Amygdala (tissue), 56 donors: ENCODE data around the gene IFNL3.
A peak's percentile ranks its signal among the peaks of the same experiment; 100 is the strongest.
"Not testable (repeated sequence)": the region's sequence is repeated elsewhere in the genome, so short reads cannot be mapped to it uniquely, and the experiment has no call there.

Experiments used
- DNase-seq, 56 donors: peaks; one replicate each; lab custom pipeline; 2025; lab: John Stamatoyannopoulos, UW

The IFNL3 gene

GRCh38 chr19:39244410-39245100 is at the start of gene IFNL3:
Gene IFNL3, minus strand, starts transcription at chr19:39245006. Its CDS starts 39 bp downstream, at chr19:39244967.
- DNase-seq, result not testable (repeated sequence)

- no peak for DNase-seq
Measured at GRCh38 chr19:39293394-39293793, 48.6 kb upstream of the IFNL3 start.

DNA sequence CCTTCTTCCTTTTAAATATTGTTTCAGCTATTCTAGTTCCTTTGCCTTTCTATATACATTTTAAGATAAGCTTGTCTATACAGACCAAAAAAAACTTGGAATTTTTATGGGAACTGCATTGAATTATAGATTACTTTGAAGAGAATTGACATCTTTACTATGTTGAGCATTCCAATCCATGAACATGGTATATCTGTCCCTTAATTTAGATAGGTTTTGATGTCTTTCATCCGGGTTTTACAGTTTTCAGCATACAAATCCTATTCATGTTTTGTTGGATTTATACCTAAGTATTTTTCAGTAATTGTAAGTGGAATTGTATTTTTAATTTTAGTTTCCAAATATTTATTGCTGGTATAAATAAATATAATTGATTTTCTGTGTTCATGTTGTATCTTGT is 39.2 kb upstream of the IFNL3 start:
- no peak for DNase-seq

DNA sequence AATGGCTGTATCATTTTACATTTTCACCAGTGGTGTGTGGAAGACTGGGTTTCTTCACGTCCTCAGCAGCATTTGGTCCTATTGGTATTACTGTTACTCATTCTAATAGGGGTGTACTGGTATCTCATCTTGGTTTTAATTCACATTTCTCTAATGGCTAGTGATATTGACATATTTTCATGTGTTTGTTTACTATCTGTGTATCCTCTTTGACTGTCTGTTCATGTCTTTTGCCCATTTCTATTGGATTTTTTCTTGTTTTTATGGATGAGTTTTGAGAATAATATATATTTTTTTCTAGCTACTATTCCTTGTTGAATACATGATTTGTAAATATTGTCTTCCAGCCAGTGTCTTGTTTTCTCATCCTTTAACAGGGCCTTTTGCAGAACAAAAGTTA is 37.2 kb upstream of the IFNL3 start:
- no peak for DNase-seq

- no peak for DNase-seq
Measured at GRCh38 chr19:39277598-39277997, 32.8 kb upstream of the IFNL3 start.

DNA sequence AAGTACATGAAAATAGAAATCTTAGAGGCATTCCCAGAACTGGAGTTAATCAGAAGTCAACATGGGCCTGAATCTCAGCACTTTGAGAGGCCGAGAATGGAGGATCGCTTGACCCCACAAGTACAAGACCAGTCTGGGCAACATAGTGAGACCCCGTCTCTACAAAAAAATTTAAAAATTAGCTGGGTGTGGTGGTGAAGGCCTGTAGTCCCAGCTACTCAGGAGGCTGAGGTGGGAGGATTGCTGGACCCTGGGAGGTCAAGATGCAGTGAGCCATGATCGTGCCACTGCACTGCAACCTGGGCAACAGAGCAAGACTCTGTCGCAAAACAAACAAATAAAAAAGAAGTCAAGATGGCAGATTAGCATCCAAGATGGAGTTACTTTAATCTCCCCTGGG is 31.9 kb upstream of the IFNL3 start:
- no peak for DNase-seq

- DNase-seq, result no peak
Measured at GRCh38 chr19:39275578-39275977, 30.8 kb upstream of the IFNL3 start.

DNA sequence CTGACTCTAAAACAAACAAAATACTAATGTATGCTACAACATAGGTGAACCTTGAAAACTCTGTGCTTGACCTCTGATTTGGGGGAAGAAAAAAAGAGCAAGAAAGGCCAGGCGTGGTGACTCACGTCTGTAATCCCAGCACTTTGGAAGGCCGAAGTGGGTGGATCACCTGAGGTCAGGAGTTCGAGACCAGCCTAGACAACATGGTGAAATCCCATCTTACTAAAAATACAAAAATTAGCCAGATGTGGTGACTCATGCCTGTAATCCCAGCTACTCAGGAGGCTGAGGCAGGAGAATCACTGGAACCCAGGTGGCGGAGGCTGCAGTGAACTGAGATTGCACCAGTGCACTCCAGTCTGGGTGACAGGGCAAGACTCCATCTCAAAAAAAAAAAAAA is 29.1 kb upstream of the IFNL3 start:
- not testable (repeated sequence) for DNase-seq

GRCh38 chr19:39270036-39270871 is 25.4 kb upstream of the IFNL3 start:
- DNase-seq, result no peak

DNA sequence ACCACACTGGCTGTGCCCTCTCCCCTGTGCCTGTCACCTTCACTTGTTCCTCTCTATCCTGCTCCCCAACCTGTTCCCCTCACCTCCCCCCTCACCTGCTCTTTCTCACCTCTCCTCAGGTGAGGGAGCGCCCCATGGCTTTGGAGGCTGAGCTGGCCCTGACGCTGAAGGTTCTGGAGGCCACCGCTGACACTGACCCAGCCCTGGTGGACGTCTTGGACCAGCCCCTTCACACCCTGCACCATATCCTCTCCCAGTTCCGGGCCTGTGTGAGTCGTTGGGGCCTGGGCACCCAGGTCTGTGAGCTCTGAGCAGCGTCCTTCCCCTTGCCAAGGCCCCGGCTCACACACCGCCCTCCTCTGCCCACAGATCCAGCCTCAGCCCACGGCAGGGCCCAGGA is 24.6 kb upstream of the IFNL3 start:
- not testable (repeated sequence) for DNase-seq

DNA sequence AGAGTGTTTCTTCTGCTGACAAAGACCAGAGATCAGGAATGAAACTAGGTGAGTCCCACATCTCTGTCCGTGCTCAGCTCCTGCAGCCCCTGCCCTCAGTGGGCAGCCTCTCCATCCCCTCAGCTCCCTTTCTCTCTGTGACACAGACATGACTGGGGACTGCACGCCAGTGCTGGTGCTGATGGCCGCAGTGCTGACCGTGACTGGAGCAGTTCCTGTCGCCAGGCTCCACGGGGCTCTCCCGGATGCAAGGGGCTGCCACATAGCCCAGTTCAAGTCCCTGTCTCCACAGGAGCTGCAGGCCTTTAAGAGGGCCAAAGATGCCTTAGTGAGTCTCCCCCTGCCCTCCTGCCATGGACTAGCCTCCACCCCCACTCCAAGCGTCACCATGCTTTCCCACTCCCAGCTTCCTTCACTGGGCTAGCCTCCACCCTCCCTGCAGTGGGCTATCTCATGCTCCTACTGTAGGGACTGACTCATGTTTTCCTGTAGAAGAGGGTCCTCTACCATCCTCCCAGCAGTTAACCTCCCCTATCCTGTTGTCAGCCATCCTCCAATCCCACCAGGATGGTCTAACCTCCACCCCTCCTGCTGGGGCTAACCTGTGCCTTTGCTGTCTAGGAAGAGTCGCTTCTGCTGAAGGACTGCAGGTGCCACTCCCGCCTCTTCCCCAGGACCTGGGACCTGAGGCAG is 23.9 kb upstream of the IFNL3 start:
- DNase-seq, result not testable (repeated sequence)

GRCh38 chr19:39268085-39268484 is 23.3 kb upstream of the IFNL3 start, which contains the start of gene IFNL2:
Gene IFNL2, plus strand, starts transcription at chr19:39268396. Its CDS starts 173 bp downstream, at chr19:39268569.
- not testable (repeated sequence) for DNase-seq

DNA sequence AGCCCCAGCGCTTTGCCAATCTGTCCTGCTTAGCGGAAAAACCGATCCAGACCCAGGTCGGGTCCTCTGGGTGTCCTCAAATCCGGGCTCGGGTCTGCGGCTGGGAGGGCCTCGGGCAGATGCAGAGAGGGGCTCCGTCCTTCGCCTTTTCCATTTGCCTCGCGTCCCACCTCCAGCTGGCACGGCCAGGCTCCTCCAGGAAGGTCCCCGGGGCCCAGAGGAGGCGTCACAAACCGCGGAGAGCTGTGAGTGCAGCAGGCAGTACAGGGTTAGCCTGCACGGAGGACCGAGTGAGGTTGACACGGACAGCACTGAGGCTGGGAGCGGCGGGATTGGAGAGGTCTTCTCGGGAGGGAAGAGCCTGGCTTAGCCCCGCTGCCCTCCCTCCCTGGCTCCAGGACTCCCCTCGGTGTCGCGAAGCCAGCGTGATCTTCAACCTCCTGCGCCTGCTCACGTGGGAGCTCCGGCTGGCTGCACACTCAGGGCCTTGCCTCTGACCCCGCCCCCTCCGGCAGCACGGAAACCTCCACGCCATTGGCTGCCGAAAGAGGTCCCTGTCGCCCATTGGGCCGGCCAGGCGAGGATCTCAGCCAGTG is 20.6 kb upstream of the IFNL3 start:
- peak in 1 of 56 donors; percentile 9 for DNase-seq

- peak in 2 of 56 donors; percentile 2 to 13 for DNase-seq
Measured at GRCh38 chr19:39264306-39265290, 19.8 kb upstream of the IFNL3 start.

DNA sequence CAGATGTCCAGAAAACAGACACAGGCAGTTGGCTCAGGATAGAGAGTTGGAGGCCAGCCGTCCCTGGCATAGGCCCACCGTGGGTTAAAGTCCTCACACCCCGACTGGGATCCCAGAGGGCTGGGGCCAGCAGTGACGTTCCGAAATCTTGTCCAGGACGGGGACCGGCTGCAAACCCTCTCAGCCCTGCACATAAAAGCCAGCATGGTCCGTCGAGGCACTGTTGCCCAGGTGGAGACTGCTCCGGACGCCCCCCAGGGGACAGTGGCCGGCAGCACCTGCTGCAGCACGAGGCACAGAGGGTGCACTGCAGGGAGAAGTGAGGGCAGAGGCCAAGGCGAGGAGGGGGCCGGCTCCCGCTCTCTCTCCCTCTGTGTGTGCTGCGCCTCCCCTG is 19.1 kb upstream of the IFNL3 start:
- no peak for DNase-seq

DNA sequence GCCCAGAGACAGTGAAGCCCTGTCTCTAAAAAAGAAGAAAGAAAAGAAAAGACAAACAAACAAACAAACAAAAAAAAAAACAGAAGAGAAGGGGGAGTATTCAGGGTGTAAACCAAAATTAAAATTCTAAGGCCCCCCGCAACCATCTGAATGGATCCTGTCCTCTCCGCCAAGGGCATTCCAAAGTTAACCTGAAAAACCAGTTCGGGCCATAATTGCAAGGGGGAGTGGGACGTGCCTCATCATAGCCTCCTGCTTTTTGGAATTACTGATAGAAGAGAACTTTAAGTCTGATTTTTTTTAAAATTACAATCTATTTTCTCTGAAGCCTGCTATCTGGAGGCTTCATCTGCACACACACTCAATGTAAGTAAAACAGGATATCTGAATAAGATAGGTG is 17.7 kb upstream of the IFNL3 start:
- DNase-seq, result no peak

- DNase-seq, result no peak
Measured at GRCh38 chr19:39261704-39262103, 16.9 kb upstream of the IFNL3 start.

- no peak for DNase-seq
Measured at GRCh38 chr19:39257227-39257626, 12.4 kb upstream of the IFNL3 start.

GRCh38 chr19:39254531-39255345 is 9.9 kb upstream of the IFNL3 start:
- DNase-seq, result no peak
